HEK293 (cell line): ENCODE measurements around the gene LHFPL3.

ENCODE experiments used
- CTCF ChIP-seq: fragments of 450-650 bp; formaldehyde crosslinking; IDR thresholded peaks from 2 replicates; pipeline ENCODE4 v1.5.1; 2016; ENCODE audit warnings: missing biosample characterization, missing genetic modification characterization
- HOXD13 ChIP-seq: sonication (generic); formaldehyde crosslinking; IDR thresholded peaks from 2 replicates; pipeline ENCODE4 v1.8.0; 2022; ENCODE audit warnings: missing genetic modification reagents, borderline replicate concordance
- MEIS1 ChIP-seq: sonication (generic); formaldehyde crosslinking; IDR thresholded peaks from 2 replicates; pipeline ENCODE4 v1.8.1; 2022; ENCODE audit warnings: missing genetic modification reagents, mild to moderate bottlenecking, borderline replicate concordance
- REST ChIP-seq: fragments of 450-650 bp; formaldehyde crosslinking; IDR thresholded peaks from 2 replicates; pipeline ENCODE4 v1.5.1; 2016; ENCODE audit warnings: missing biosample characterization, missing genetic modification characterization
- ZBTB20 ChIP-seq: fragments of 450-650 bp; formaldehyde crosslinking; IDR thresholded peaks from 2 replicates; pipeline ENCODE4 v1.5.1; 2016; ENCODE audit warnings: missing biosample characterization, missing genetic modification characterization
- ZBTB21 ChIP-seq: fragments of 450-650 bp; formaldehyde crosslinking; IDR thresholded peaks from 2 replicates; pipeline ENCODE4 v1.5.1; 2017; ENCODE audit warnings: missing biosample characterization, missing genetic modification characterization
- ZBTB8A ChIP-seq: fragments of 450-650 bp; formaldehyde crosslinking; IDR thresholded peaks from 2 replicates; pipeline ENCODE4 v1.5.1; 2016; ENCODE audit warnings: missing biosample characterization, missing genetic modification characterization
- ZNF362 ChIP-seq: fragments of 450-650 bp; formaldehyde crosslinking; IDR thresholded peaks from 2 replicates; pipeline ENCODE4 v1.5.1; 2016; ENCODE audit warnings: missing biosample characterization, missing genetic modification characterization
- ZNF747 ChIP-seq: fragments of 450-650 bp; formaldehyde crosslinking; IDR thresholded peaks from 2 replicates; pipeline ENCODE4 v1.5.1; 2016; ENCODE audit warnings: missing biosample characterization, missing genetic modification characterization

DNA sequence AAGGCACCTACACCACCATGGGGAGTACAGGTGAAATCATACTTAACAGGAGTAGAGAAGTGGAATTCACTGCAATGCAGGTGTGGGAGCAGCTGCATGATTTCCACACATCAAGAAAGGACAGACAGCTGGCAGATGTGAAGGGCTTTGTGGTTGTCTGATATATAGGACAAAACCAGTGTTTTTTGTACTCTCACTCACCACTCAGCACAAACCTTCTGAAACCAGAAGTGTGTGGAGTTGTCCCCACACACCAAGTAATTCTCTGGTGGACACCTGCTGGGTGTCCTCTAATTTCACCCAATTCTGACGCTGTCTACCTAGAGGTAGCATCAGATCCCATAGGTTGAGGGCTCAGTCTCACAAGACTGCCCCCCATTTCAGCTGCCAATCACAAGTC, 357.9 kb downstream of the LHFPL3 start:
- TF ChIP-seq ZBTB21 (tag by site-specific recombination) = no peak
- no peak for TF ChIP-seq ZBTB20 (tag by site-specific recombination)
- no peak for TF ChIP-seq HOXD13
- no peak for TF ChIP-seq ZNF362
- no peak for TF ChIP-seq MEIS1 (CRISPR knock-in tag)
- TF ChIP-seq ZBTB8A = no peak
- no peak for TF ChIP-seq REST
- no peak for TF ChIP-seq CTCF (tag by site-specific recombination)
- no peak for TF ChIP-seq ZNF747
